Adrenal gland (tissue), 12 donors: ENCODE data around the gene CCDC93. TPM values are rescaled to one million over a fixed set of nuclear protein-coding genes. Genes with fewer than 3 reads are reported as not detected.

Experiments used
- DNase-seq, 7 donors: peaks; one replicate each; pipeline ENCODE4 v3.0.0-alpha.2; 2019 to 2020
- H3K27ac ChIP-seq, 5 donors: fragments of 200-600 bp; sonication (generic) in 4 of 5; 1 replicate in 3 of 5; 2 replicates in 2 of 5; pipeline versions ENCODE4 v1.5.1 to v1.8.0; 2016 to 2020; ENCODE audit warnings: mild to moderate bottlenecking in 1 of 5
- H3K27me3 ChIP-seq: fragments of 200-600 bp; 2 replicates; pipeline ENCODE4 v1.8.0; 2021
- H3K36me3 ChIP-seq, 2 donors: fragments of 200-600 bp; replicated peaks in 1 of 2; 1 replicate in 1 of 2; 2 replicates in 1 of 2; pipeline versions ENCODE4 v1.5.1 to v1.8.0; 2018 to 2022
- H3K4me1 ChIP-seq, 2 donors: fragments of 200-600 bp; replicated peaks in 1 of 2; 1 replicate in 1 of 2; 2 replicates in 1 of 2; pipeline versions ENCODE4 v1.5.1 to v1.8.0; 2018 to 2021
- H3K4me3 ChIP-seq, 4 donors: fragments of 200-600 bp; sonication (generic) in 3 of 4; one replicate each; pipeline ENCODE4 v1.5.1; 2016 to 2018
- H3K9me3 ChIP-seq, 3 donors: fragments of 200-600 bp; sonication (generic) in 1 of 3; replicated peaks in 1 of 3; 1 replicate in 2 of 3; 2 replicates in 1 of 3; pipeline versions ENCODE4 v1.5.1 to v1.8.0; 2016 to 2021
- POLR2A ChIP-seq, 2 donors: fragments of 450-650 bp; IDR thresholded peaks; one replicate each; pipeline ENCODE4 v1.6.1; 2017; ENCODE audit warnings: antibody characterized with exemption in 2 of 2, mild to moderate bottlenecking in 2 of 2, moderate library complexity in 1 of 2
- WGBS, 4 donors: extraction: QIAGEN DNeasy Blood & Tissue Kit in 2 of 4; methylation state at CpG; one replicate each; pipeline versions ENCODE4 v1.1.5 to v1.1.7; 2013 to 2017; 5-methylcytosine and 5-hydroxymethylcytosine counted together
- intact Hi-C, 2 donors: fragments of 100-400 bp; cut with DNase I; formaldehyde crosslinking; loops; one replicate each; pipeline versions ENCODE4 v1.14.1 to v1.15.0; 2022 to 2023
- polyA plus RNA-seq, 3 donors: library from polyadenylated mRNA; stranded (reverse); fragments of 200-250 nt in 2 of 3; fragments of 350-450 nt in 1 of 3; fragmentation: Illumina TruSeq in 1 of 3; extraction: RNeasy Lipid Tissue Mini Kit (QIAGEN cat#74804) in 1 of 3; gene quantifications; one replicate each; pipeline ENCODE4 v1.2.3, GENCODE V29; 2013 to 2014
- total RNA-seq, 9 donors: library from RNA; depleted of rRNA in 4 of 9; stranded (reverse); fragments of >200 nt in 4 of 9; fragments of 120-200 nt in 1 of 9; fragmentation: NEBNext Ultra II Directional in 1 of 9; extraction: Animal tissue kit (Norgen Biotek cat#: 25700) in 1 of 9; gene quantifications; one replicate each; pipeline versions ENCODE4 v1.1.0 to v1.2.4, GENCODE V29; 2013 to 2023
- TF ChIP-seq, protein P1 (sequence below), 6 experiments: fragments of 450-650 bp in 4 of 6; fragments of 200-600 bp in 2 of 6; sonication (generic) in 1 of 6; IDR thresholded peaks; 1 replicate in 5 of 6; 2 replicates in 1 of 6; pipeline versions ENCODE4 v1.5.1 to v1.8.0; 2016 to 2021; ENCODE audit warnings: antibody characterized with exemption in 6 of 6, mild to moderate bottlenecking in 2 of 6, moderate library complexity in 1 of 6
- donor health status: healthy with polysubstance abuse.
- donor health status: Bipolar disorder and iron deficiency.
- donor health status: DM: yes; HTN: yes; CAD: no.
- donor health status: DM: no; HTN: no; CAD: no.
- donor health status: DM: no; HTN: no; CAD: no.
- donor health status: DM: yes; HTN: yes; CAD: no.

The CCDC93 gene
- total and polyA plus RNA-seq, 12 donors = 10.9 to 50.6 (median 33.8) TPM

DNA sequence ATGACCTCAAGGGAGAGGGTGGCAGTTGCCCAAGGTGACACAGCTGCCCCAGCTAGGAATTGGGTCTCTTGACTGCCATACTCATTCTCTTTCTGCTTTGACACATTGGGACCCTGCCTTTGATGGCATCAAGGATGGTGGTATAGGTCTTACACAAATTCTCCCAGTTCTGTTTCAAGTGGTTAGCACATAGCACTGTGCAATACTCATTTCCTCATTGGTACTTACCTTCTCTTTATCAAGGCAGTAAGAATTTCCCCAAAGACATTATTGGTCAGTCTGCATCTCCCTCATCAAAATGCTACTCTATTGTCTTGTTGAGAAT lies 35.9 kb upstream of the CCDC93 start:
- peaks cover 18% of the 10 kb centered on the region for H3K27me3 ChIP-seq
- no peaks in the 10 kb centered on the region for H3K4me1 ChIP-seq
- H3K27ac ChIP-seq = no peak overlapping the region
- no peak for DNase-seq
- H3K4me3 ChIP-seq = no peak overlapping the region
- no peaks in the 10 kb centered on the region for H3K9me3 ChIP-seq
- H3K36me3 ChIP-seq = no peaks in the 10 kb centered on the region
- TF ChIP-seq, protein P1, sequence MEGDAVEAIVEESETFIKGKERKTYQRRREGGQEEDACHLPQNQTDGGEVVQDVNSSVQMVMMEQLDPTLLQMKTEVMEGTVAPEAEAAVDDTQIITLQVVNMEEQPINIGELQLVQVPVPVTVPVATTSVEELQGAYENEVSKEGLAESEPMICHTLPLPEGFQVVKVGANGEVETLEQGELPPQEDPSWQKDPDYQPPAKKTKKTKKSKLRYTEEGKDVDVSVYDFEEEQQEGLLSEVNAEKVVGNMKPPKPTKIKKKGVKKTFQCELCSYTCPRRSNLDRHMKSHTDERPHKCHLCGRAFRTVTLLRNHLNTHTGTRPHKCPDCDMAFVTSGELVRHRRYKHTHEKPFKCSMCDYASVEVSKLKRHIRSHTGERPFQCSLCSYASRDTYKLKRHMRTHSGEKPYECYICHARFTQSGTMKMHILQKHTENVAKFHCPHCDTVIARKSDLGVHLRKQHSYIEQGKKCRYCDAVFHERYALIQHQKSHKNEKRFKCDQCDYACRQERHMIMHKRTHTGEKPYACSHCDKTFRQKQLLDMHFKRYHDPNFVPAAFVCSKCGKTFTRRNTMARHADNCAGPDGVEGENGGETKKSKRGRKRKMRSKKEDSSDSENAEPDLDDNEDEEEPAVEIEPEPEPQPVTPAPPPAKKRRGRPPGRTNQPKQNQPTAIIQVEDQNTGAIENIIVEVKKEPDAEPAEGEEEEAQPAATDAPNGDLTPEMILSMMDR (IDR thresholded peaks at IDR 0.05) = no peak
- no peak for TF ChIP-seq POLR2A (IDR thresholded peaks at IDR 0.05)
- intact Hi-C loops = loop anchor here (5.0 to 10.0 kb wide), 2 partner anchors 805 to 808 kb away; no protein-coding TSS in a partner anchor

DNA sequence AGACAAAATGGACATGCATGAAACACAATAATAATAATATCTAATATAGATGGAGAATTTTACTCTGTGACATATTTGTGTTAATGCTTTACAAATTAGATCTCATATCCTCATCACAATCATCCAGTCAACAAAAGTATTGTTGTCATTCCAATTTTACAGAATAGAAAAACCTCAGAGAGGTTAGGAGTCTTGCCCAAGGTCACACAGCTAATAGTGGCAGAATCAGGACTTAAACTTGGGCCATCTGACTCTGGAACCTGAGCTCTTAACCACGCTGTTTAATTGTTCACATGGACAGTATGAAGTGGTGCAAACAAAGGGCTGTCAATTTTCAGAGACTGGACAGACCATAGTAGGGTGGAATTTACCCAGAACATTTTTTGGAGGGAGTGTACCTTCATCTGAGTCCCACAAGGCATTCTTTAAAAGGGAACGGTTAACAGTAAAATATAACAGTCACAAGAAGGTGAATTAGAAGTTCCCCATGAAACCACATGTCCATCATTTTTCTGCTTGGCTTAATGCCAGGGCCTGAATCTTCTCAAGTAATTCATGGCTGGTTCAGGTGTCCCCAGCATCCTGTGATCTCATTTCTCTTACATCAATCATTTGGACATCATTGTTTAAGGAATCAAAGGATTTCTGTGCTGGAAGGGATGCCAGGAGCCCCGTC lies 35.4 kb upstream of the CCDC93 start:
- Histone ChIP-seq H3K4me1 (no peaks in the 10 kb centered on the region), H3K4me3 (no peak overlapping the region), H3K27me3 (peaks cover 18% of the 10 kb centered on the region), H3K9me3 (no peaks in the 10 kb centered on the region), H3K36me3 (no peaks in the 10 kb centered on the region), H3K27ac (no peak overlapping the region)
- whole genome bisulfite sequencing, 4 donors = 41 to 63% (median 57%) methylated on average over 3 of the region's 3 CpGs
- DNase-seq = no peak
- intact Hi-C loops = loop anchor here (5.0 to 10.0 kb wide), 2 partner anchors 806 to 808 kb away; no protein-coding TSS in a partner anchor
- TF ChIP-seq POLR2A (IDR thresholded peaks at IDR 0.05) = no peak
- TF ChIP-seq, protein P1 (IDR thresholded peaks at IDR 0.05) = no peak

DNA sequence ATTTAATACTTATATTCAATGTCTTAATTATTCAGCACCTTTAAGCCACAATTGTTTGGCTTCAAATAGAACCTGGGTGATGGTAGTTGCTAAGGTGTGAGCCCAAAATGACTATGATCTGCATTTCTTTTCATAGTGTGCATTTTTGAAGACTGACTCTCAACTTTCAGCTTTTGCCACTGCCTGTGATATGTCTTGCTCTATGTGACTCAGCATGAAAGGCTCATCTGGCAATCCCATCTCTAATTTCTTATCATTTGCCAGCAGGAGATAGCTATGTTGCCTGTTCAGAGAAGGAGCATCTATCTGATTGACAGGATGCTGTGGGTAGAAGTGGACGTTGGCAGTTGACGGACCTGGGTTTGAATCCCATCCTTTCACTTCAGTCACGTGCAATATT lies 34.5 kb upstream of the CCDC93 start:
- no peak for TF ChIP-seq POLR2A (IDR thresholded peaks at IDR 0.05)
- 57 to 73% (median 65%) methylated on average over 3 of the region's 3 CpGs for WGBS, 4 donors
- no peak overlapping the region for H3K4me3 ChIP-seq

DNA sequence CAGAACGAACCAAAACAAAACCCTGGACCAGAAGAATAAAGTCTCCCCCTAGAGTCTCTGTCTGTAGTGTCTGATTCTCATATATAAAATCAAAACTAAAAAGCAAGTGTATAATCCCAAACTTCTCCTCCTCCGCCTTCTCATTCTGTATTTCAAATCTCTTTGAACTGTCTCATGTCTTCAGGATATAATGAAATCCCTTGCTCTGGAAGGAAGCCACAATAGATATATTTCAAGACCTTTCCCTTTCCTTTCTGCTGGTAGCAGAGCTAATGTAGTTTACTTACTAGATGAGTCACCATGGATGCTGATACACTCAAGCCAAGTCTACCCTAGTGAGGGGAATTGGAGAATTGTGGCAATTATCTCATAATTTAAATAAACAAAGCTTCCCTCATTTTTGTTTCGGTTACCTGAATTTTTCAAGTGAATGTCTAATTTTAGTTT lies 33.5 kb upstream of the CCDC93 start:
- WGBS, 4 donors = 42 to 58% (median 53%) methylated on average over 3 of the region's 3 CpGs
- DNase-seq = no peak
- Histone ChIP-seq H3K4me1 (no peaks in the 10 kb centered on the region), H3K9me3 (no peaks in the 10 kb centered on the region), H3K27me3 (peaks cover 22% of the 10 kb centered on the region), H3K36me3 (no peaks in the 10 kb centered on the region), H3K27ac (no peak overlapping the region), H3K4me3 (no peak overlapping the region)
- intact Hi-C loops = loop anchor here (5.0 to 10.0 kb wide), 2 partner anchors 807 to 810 kb away; no protein-coding TSS in a partner anchor
- TF ChIP-seq POLR2A (IDR thresholded peaks at IDR 0.05) = no peak
- TF ChIP-seq, protein P1 (IDR thresholded peaks at IDR 0.05) = no peak

More for the DNA sequence above, 34.5 kb upstream of the CCDC93 start:
- intact Hi-C loops = loop anchor here (5.0 to 10.0 kb wide), 2 partner anchors 806 to 809 kb away; no protein-coding TSS in a partner anchor
- no peak for DNase-seq
- H3K27ac ChIP-seq = no peak overlapping the region
- H3K36me3 ChIP-seq = no peaks in the 10 kb centered on the region
- no peaks in the 10 kb centered on the region for H3K9me3 ChIP-seq
- peaks cover 21% of the 10 kb centered on the region for H3K27me3 ChIP-seq
- H3K4me1 ChIP-seq = no peaks in the 10 kb centered on the region
